ENCODE measurements around the gene TMEM39B.

- TF ChIP-seq CTCF (IDR thresholded peaks at IDR 0.05; ENCODE audit: insufficient read depth, low read depth, low read length) (no peak), EZH2 (IDR thresholded peaks at IDR 0.05; ENCODE audit: insufficient read depth, low read length) (no peak)
Observed at GRCh38 chr1:32073299-32074229, 825 bp downstream of the TMEM39B start.
